GM18951 (cell line): ENCODE results near the gene ZFHX3.

ENCODE experiments used
- POLR2A ChIP-seq: IDR thresholded peaks from 4 replicates; pipeline ENCODE4 v1.6.1; 2011; ENCODE audit warnings: mild to moderate bottlenecking; ENCODE audit not compliant: insufficient read length, insufficient read depth; ENCODE audit errors: extremely low read depth
- in situ Hi-C: fragments of 300-500 bp; cut with MboI; formaldehyde crosslinking; loops from one replicate; pipeline ENCODE4 v1.12.0; 2022; ENCODE audit warnings: low sequenced_read_pairs, mixed read lengths, inconsistent platforms; ENCODE audit not compliant: unreplicated experiment

The ZFHX3 gene

GRCh38 chr16:72902206-72902605 lies 145.7 kb downstream of the ZFHX3 start:
- in situ Hi-C loops: no loop called here
- TF ChIP-seq POLR2A: no peak

GRCh38 chr16:72901000-72901627 lies 146.8 kb downstream of the ZFHX3 start:
- in situ Hi-C loops: no loop called here
- no peak for TF ChIP-seq POLR2A

DNA sequence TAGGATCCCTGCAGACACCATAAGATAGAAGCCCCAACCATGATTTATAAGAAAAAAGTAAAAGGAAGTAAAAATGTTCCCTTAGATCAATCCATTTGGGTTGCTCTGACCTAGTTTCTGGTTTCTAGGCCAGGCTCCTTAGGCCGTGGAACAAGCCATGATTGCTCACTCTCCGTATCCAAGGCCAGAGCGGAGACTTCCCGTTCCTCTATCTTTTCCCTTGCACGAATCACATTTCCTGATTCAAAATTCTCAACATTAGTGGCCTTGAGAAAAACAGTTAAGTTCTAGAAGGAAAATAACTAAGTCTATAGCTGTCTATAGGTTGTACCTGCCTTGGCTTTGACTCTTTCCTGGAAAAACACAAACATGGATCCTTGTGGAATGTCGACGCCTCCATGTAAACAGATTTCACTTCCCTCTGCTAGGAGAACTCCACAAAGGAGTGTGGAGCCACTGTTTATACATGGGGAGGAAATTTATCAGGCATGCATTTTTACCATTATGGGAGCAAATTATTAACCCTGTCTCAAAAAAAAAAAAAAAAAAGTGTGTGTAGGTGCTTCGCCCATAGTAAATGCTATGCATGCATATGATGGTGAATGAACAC lies 149.6 kb downstream of the ZFHX3 start:
- no peak for TF ChIP-seq POLR2A
- in situ Hi-C loops: no loop called here

DNA sequence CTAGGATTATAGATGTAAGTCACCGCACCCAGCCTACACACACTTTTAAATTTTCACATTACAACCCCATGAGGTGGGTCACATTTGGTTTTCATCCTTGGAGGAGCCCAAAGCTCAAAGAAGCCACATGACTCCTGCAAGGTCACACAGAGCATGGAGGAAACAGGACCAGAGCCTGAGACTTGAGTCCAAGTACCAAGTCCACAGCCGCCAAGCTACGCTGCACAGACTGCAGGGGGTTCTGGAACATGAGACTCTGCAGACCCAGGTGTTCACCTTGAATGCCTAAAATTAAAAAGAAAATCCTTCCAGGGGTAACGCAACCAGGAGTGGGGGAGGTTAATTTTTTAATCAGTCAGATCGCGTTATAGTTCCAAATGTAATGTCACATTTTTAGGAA lies 150.2 kb downstream of the ZFHX3 start:
- no peak for TF ChIP-seq POLR2A
- in situ Hi-C loops: no loop called here

GRCh38 chr16:72896485-72897118 lies 151.3 kb downstream of the ZFHX3 start:
- TF ChIP-seq POLR2A: no peak
- in situ Hi-C loops: no loop called here

DNA sequence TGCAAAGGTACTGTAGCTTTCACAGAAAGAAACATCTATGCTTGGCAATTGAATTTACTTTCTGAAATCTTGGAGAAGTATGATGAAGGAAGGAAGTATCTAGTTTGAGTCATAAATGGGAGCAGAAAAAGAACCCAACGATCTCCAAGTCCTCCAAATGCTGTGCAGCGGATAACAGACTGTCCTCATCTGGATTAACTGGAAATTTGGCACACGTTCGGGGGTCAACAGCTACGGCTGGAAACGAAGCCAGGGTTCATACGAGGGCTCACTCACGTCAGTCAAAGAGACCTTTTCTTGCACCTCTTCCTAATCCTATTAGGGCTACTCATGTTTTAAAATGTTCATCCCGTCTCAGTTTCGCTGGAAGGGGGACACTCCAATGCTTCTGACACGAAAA lies 152.0 kb downstream of the ZFHX3 start:
- in situ Hi-C loops: no loop called here
- no peak for TF ChIP-seq POLR2A

DNA sequence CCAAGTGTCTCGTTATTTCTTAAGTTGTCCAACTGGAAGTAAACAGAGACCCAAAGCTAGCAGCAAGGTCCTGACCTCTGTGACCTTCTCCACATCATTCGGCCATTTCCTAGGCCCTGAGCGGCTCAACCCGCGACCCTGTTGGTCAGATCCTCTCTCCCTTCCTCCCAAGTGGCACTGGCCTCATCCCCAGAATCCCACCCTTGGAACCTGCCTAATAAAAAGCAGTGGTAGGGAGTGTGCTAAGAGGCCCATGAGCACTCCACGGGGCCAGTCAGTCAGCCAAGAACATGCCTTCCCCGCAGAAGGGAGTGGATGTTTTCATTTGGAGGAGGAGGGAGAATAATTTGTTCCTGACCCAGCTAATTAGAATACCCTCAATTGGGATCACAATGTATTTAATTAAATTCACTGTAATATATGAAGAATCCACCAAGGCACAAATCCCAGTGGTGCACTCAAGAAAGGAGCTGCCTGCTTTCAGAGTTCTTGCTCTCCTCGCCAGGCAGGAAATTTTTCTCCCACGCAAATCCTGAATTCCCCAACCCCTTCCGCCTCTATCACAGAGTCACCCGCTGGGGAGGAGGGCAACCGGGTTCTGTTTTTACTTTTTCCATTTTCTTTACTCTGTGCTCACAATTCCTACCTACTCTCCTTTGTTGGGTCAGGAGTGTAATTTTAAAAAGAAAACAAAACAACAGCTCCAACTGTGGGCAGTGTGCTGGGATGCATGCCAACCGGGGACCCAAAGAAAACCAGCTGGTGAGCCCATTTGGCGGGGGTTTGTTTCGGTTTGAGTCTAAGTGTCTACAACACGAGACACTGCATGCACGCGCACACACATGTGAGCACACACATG lies 153.4 kb downstream of the ZFHX3 start:
- TF ChIP-seq POLR2A: no peak
- in situ Hi-C loops: no loop called here

- in situ Hi-C loops: no loop called here
Observed at GRCh38 chr16:72891291-72892227, 156.4 kb downstream of the ZFHX3 start.

DNA sequence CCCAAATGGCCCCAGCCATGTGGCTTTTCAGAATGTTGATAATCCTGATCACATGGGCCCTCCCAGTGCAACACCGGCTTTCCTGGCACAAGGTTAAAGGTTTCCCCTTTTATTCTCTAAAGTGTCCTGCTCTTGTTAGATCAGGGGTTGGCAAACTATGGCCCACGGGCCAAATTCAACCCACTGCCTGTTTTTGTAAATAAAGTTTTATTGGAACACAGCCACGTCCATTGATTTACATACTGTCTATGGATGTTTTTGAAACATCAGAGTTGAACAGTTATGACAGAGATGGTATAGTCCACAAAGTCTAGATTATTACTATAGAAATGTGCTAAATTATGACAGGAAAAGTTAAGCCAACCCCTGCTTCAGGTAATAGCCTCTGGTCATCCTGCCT lies 157.3 kb downstream of the ZFHX3 start:
- in situ Hi-C loops: no loop called here
- TF ChIP-seq POLR2A: no peak

More at GRCh38 chr16:72891291-72892227, 156.4 kb downstream of the ZFHX3 start:
- no peak for TF ChIP-seq POLR2A

GRCh38 chr16:72889616-72890582 lies 158.0 kb downstream of the ZFHX3 start:
- TF ChIP-seq POLR2A: no peak
- in situ Hi-C loops: no loop called here

GRCh38 chr16:72887537-72887936 lies 160.4 kb downstream of the ZFHX3 start:
- in situ Hi-C loops: no loop called here
- TF ChIP-seq POLR2A: no peak

GRCh38 chr16:72886346-72886974 lies 161.5 kb downstream of the ZFHX3 start:
- TF ChIP-seq POLR2A: no peak
- in situ Hi-C loops: no loop called here
